Measurements from ENCODE around the gene MAPK14. TPM values are rescaled to one million over a fixed set of nuclear protein-coding genes. Genes with fewer than 3 reads are reported as not detected.

Gene MAPK14
- total and polyA plus RNA-seq, 2 of the 4 experiments (the other 2 are of a cell fraction): 28.4 to 74.4 TPM

GRCh38 chr6:36131511-36132245, 104.1 kb downstream of the MAPK14 start:
- peak overlapping the region; percentile 16; the same call in 1 of the 2 replicates for H3K27ac ChIP-seq (ENCODE audit: insufficient read depth, low read length)

More at GRCh38 chr6:36131511-36132245, 104.1 kb downstream of the MAPK14 start:
- H2BK120ac ChIP-seq (ENCODE audit: low read depth, low read length): peak overlapping the region; percentile 10; the same call in 1 of the 2 replicates
- no peaks in the 10 kb centered on the region; the same call in 1 of the 2 replicates for H3K36me3 ChIP-seq (ENCODE audit: control insufficient read depth, insufficient read depth, low read length)
- ChIA-PET CTCF (interaction anchor here (1.1 kb wide), 1 partner anchor 8 kb away, joined by 3 read pairs; no protein-coding TSS in a partner anchor), POLR2A (ENCODE audit: unreplicated experiment) (no interaction called here)
- peak overlapping the region; percentile 24; the same call in 1 of the 2 replicates for H3K14ac ChIP-seq (replicated peaks; ENCODE audit: low read depth, low read length)
- peak overlapping the region; percentile 18 for H2AK9ac ChIP-seq (replicated peaks; ENCODE audit: low read depth, low read length, poor library complexity)
- peaks cover 0 to 18% of the 10 kb centered on the region in 2 experiments; a peak in 1 of 4 replicates for H3K79me1 ChIP-seq (ENCODE audit: low read depth in 1 of 2, low read length in 2 of 2)
- intact Hi-C loops (cut with micrococcal nuclease): no loop called here
- H2BK15ac ChIP-seq (ENCODE audit: low read depth, low read length): peak overlapping the region; percentile 18; the same call in 1 of the 3 replicates
- H3K56ac ChIP-seq (ENCODE audit: extremely low read depth, insufficient read depth, low read length): no peak overlapping the region
- no peaks in the 10 kb centered on the region for H3K9me3 ChIP-seq (ENCODE audit: control insufficient read depth, insufficient read depth, low read length)
- H2BK20ac ChIP-seq (ENCODE audit: low read depth, low read length): peak overlapping the region; percentile 7; the same call in 1 of the 2 replicates
- H3K4me3 ChIP-seq (ENCODE audit: insufficient read depth, low read depth, low read length): no peak overlapping the region
- WGBS, 2 experiments (ENCODE audit: extremely low coverage in 2 of 2, insufficient read length in 1 of 2): no CpG with 5 or more reads among the region's 8 CpGs
- DNase-seq (peak; percentile 80), ATAC-seq (ENCODE audit: low read depth) (peak; percentile 28)
- in situ Hi-C loops (cut with MboI; ENCODE audit: low sequenced_read_pairs): no loop called here
- TF ChIP-seq POLR2A (IDR thresholded peaks at IDR 0.05; ENCODE audit: low read depth, low read length) (no peak), RFX5 (IDR thresholded peaks at IDR 0.05; ENCODE audit: low read depth, low read length) (no peak), USF2 (IDR thresholded peaks at IDR 0.05; ENCODE audit: low read depth, low read length) (peak; percentile 81), RAD21 (IDR thresholded peaks at IDR 0.05; ENCODE audit: low read length) (no peak), MAFK (IDR thresholded peaks at IDR 0.05; ENCODE audit: low read depth, low read length) (no peak), MXI1 (IDR thresholded peaks at IDR 0.05; ENCODE audit: borderline replicate concordance, low read depth, low read length) (0 out of 2 replicates have a peak, but pooled peaks have one; percentile 11), RCOR1 (IDR thresholded peaks at IDR 0.05; ENCODE audit: insufficient replicate concordance, low read length) (no peak), SMC3 (IDR thresholded peaks at IDR 0.05; ENCODE audit: low read depth, low read length) (no peak), BHLHE40 (IDR thresholded peaks at IDR 0.05; ENCODE audit: low read depth, low read length) (no peak), FOS (IDR thresholded peaks at IDR 0.05; ENCODE audit: low read depth, low read length) (no peak), MAZ (IDR thresholded peaks at IDR 0.05; ENCODE audit: borderline replicate concordance, low read depth, low read length) (no peak)
- peak overlapping the region; percentile 5; the same call in 1 of the 2 replicates for H4K5ac ChIP-seq (ENCODE audit: low read depth, low read length)
- H3K4ac ChIP-seq (ENCODE audit: low read depth, low read length): peak overlapping the region; percentile 26
- H3K4me1 ChIP-seq (ENCODE audit: control insufficient read depth, insufficient read depth, low read length): peaks cover 33% of the 10 kb centered on the region
- H2BK5ac ChIP-seq (ENCODE audit: low read depth, low read length, poor library complexity, severe bottlenecking): peak overlapping the region; percentile 18
- dilution Hi-C loops (cut with HindIII; ENCODE audit: low sequenced_read_pairs, unreplicated experiment): no loop called here
- no peaks in the 10 kb centered on the region for H3K27me3 ChIP-seq (ENCODE audit: control insufficient read depth, insufficient read depth, low read length)
- peaks cover 22% of the 10 kb centered on the region for H3K9me1 ChIP-seq (ENCODE audit: insufficient read depth, low read length)
- peak overlapping the region; percentile 10 for H3K18ac ChIP-seq (ENCODE audit: low read depth, low read length)
- H3K4me2 ChIP-seq (ENCODE audit: low read depth, low read length): peak overlapping the region; percentile 24
- H3K23ac ChIP-seq (ENCODE audit: low read depth, low read length): peak overlapping the region; percentile 15; the same call in 1 of the 2 replicates
- H2AFZ ChIP-seq (replicated peaks; ENCODE audit: low read length, poor library complexity): peak overlapping the region; percentile 89
- no peaks in the 10 kb centered on the region for H4K20me1 ChIP-seq (ENCODE audit: insufficient read depth, low read length)
- peak overlapping the region; percentile 26; the same call in 1 of the 2 replicates for H4K91ac ChIP-seq (ENCODE audit: insufficient read depth, low read depth, low read length)
- BruUV-seq (replicated peaks): no TSS peak
- H3K9ac ChIP-seq (ENCODE audit: low read depth, low read length): no peak overlapping the region
- H4K8ac ChIP-seq (ENCODE audit: low read depth in 2 of 2, low read length in 2 of 2): peak overlapping the region; percentile 83 to 91; a peak in 3 of 4 replicates
- H2AK5ac ChIP-seq (ENCODE audit: low read depth, low read length): peak overlapping the region; percentile 92
